ENCODE data around the gene ZNF281.

ZNF281 gene

DNA sequence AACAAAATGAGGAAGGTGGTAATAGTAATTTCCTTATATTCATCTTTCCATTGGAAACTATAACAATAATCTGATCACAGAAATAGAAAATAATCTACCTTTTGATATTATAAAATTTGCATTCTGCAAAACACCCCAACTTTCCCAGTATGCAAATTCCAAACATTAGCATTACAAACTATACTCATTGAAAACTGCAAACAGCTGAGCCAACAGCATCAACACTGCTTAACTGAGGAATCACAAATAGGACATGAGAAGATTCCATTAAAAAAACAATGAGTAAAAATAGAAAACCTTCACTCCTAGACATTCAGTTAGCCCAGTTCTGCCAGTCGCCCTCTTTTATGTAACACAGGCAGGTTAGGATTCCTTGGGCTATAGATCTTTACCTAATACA, 18.1 kb downstream of the ZNF281 start:
- DNase-seq (ENCODE audit: low read depth in 2 of 2) = no peak

DNA sequence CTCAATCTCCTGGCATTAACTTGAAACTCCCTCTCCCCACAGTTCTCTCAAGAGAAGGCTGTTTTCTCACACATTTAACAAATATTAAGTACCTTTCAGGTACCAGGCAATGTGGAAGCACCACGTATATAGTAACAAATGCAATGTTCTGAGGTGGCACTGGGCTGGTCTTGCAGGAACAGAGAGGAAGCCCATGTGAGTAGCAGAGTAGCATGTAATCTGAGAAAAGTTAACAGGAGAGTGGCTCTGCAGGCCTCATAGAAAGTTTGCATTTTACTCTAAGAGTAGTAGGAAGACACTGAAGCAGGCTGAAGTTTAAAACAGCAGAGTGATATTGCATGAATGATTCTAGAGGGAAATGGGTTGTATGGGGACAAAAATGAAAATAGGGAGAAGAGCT, 21.0 kb downstream of the ZNF281 start:
- DNase-seq (ENCODE audit: low read depth in 2 of 2) = no peak

DNA sequence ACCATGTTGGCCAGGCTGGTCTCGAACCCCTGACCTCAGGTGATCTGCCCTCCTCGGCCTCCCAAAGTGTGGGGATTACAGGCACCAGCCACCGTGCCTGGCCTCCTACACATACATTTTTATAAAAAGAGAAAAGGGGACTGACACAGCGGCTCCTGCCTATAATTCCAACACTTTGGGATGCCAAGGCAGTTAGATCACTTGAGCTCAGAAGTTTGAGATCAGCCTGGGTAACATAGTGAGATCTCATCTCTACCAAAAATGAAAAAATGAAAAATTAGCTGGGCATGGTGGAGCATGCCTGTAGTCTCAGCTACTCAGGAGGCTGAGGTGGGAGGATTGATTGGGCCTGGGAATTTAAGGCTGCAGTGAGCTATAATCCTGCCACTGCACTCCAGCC, 23.4 kb downstream of the ZNF281 start:
- DNase-seq (ENCODE audit: low read depth in 2 of 2) = no peak

DNA sequence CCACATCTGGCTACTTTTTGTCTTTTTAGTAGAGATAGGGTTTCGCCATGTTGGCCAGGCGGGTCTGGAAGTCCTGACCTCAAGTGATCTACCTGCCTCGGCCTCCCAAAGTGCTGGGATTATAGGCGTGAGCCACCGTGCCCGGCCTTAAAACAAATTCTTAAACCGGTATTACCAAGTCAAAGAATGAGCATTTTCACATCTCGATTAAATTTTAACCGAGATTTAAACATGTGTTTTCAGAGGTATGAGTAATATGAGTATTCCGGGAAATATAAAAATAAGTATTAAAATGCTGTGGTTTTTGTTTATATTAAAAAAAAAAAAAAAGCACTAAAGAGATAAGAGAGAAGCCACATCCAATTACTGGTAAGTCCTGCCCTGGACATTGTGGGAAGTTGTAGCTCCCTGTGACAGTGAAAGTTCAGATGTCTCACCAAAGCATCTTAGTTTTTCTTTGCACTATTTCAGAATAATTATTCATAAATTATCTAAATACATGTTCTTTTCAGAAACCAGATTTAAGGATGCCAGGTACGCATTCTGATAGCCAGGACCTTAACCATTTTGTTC, 24.9 kb downstream of the ZNF281 start:
- no peak for DNase-seq (ENCODE audit: low read depth in 2 of 2)

DNA sequence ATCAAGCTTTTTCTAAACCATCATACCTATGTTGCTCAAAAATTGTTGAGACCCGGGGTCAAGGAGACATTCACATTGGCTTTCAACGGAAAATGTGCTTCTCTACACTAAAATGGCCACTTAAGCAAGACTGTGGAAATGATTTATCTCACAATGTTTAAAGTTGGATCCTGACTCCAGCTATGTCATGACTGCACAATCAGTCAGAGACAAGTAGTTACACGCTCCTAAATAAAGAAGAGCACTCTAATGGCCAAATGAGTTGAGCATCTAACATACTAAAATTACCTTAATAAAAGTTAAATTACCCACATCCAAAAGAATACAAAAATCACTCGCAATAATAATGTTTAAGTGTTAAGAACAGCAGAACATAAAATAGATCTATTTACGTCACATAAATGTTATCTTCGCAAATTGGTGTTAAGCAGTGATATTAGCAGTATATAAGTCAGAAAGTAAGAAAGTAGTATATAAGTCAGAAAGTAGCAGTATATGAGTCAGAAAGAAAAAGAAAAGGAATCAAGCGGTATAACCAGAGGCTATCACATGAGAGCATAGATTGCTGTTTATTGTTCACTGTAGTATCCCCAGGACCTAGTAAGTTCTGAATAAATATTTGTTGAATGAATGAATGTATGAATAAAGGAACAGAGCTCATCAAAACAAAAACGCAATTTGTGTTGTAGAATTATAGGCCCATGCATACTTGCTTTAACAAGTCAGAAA, 28.4 kb downstream of the ZNF281 start:
- no peak for DNase-seq (ENCODE audit: low read depth in 2 of 2)

DNA sequence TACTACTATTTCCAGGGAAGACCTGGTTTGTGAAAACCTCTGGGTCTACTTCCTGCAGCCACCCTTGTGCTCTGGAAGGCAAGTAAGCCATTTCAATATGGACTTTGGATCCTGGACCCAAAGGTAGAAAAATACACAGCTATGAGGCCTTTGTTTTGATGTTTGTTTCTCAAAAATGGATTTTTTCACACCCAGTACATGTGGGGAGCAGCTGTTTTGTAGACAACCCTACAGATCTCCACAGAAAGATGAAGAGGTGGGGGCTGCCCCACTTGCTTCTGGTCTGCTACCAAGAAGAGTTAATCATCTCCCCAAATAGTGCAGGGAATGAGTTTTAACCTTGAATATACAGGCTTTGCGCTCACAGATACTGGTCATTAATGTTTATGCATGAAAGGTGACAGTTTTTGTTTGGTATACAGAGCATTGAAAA, 29.2 kb downstream of the ZNF281 start:
- DNase-seq (ENCODE audit: low read depth in 2 of 2) = no peak

DNA sequence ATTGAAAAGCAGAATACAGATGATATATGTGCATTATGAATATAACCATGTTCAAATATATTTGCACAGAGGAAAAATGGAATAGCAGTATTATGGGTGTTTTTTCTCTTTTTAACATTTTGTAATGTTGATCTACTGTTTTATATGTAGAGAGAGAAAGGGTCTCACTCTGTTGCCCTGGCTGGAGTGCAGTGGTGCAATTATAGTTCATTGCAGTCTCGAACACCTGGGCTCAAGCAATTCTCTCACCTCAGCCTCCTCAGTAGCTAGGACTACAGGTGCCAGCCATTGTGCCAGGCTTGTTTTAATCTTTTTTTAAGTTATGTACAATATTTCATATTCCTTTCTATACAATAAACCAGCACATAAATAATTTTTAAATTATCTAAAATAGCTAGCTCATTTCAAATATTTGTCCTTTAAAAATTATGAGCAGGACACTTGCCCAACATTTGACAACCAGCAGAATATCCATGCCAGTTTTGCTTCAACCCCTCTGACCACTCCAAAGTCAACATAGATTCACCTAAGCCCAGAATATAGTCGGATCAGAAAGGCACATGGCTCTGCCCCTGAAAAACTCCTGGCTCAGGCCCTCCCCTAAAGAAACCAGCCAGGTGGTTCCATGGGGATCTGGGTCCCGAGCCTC, 29.8 kb downstream of the ZNF281 start:
- no peak for DNase-seq (ENCODE audit: low read depth in 2 of 2)

DNA sequence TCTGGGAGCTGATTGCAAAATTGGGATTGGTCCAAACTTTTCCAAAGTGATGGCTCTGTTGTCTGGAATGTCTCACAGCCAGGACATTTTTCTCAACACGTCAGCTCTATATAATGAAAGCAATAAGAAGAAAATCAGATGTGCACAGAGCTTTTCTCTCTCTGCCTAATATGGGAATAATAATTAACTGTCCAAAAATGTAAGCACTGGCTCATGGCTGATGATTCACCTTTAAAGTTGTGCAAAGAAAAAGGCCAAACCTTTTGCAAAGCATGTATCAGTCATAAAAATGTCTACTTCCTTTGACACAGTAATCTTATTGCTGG, 30.4 kb downstream of the ZNF281 start:
- DNase-seq (ENCODE audit: low read depth in 2 of 2) = no peak

DNA sequence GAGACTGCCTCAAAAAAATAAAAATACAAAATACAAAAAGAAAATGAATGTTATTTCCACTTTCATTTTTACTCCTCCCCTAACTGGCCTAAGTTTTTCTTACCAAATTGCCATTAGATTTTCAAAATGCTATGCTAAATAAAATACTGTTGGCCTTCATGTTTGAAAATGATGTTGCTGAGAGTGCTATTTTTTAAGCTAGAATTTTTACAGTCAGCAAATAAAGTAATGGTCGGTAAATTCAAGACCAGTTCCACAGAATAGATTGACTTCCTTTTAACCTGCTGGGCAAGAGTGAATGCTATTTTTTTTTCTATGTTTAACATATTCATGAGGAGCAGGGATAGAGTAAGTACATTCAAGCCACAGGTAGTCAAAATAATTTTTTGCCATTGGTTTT, 31.7 kb downstream of the ZNF281 start:
- DNase-seq (ENCODE audit: low read depth in 2 of 2) = no peak

DNA sequence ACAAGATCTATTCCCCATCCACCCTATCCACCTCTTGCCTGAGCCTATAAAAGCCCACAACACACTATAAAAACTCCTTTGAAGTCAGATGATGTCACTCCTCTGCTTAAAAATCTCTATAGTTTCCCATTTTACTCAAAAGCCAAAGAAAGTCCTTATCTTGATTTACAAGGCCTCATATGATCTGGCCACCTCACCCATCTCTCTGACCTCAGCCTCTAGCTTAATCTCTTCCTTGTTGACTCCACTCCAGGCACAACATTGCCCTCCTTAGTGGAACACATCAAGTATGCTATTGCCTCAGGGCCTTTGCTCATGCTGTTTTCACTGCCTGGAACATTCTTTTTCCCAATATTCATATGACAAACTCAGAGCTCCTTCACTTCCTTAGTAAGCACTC, 33.3 kb downstream of the ZNF281 start:
- DNase-seq (ENCODE audit: low read depth in 2 of 2) = no peak

DNA sequence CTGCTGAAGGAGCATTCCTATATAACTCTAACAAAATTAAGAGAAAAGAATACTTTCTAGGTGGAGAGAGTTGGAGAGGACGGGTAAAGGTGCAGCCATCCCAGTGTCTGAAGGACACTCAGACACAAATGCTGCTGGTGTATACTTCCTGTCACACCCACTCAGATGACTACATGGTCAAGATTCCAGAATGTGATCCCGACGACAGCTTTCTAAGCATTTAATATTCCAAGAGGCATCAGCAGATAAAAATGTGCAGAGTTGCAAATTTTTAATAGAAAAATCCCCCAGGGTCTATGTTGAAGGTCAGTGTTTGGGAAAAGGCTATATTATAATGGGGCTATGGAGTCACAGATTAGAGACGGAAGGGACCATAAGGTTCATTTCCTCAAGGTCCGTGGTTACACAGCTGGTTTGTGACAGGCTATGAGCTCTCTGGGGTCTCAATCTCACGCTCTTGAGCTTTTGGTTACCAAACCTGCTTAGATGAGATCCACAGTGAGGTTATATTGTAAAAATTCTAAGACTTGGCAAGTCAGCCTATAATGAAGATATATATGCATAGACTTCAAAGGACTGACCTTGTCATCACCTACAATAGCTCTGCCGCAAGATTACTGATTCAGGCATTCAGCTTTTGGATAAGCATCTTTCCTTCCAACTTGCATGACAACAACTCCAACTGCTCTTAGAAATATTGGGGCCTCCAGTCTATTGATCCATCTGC, 35.1 kb downstream of the ZNF281 start:
- no peak for DNase-seq (ENCODE audit: low read depth in 2 of 2)

DNA sequence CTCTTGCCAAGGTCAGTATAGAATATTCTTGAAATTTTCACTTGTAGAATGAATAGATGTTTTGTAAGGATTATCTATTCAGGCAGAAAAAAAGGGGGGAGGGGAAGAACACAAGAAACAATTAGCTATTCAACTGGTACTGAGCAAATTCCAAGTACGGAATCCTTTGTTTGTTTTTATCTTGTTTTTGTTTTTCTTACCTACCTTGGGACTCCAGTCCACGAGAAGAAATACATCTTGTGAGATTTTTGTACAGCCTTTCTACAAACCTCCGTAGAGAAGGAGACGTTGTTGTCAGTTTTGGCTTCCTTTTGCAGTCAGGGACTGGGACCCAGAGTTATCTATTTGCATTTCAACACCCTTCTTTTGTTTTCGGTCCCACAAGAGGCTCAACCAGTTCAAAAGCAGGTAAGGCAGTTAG, 36.0 kb downstream of the ZNF281 start:
- DNase-seq (ENCODE audit: low read depth in 2 of 2) = no peak

DNA sequence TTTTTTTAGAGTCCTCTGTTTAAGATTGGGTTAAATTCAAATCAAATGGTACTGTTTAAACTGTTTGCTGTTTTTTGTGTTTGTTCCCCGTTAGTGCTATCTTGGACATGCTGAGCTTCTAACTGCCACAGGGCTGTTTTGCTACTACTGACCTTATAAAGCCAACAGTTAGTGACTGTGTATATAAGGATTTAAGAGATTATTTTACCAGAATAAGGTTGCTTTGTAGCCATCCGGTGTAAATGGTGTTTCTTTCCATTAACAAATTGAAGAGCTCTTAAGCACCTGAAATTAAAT, 37.0 kb downstream of the ZNF281 start:
- DNase-seq (ENCODE audit: low read depth in 2 of 2) = no peak

DNA sequence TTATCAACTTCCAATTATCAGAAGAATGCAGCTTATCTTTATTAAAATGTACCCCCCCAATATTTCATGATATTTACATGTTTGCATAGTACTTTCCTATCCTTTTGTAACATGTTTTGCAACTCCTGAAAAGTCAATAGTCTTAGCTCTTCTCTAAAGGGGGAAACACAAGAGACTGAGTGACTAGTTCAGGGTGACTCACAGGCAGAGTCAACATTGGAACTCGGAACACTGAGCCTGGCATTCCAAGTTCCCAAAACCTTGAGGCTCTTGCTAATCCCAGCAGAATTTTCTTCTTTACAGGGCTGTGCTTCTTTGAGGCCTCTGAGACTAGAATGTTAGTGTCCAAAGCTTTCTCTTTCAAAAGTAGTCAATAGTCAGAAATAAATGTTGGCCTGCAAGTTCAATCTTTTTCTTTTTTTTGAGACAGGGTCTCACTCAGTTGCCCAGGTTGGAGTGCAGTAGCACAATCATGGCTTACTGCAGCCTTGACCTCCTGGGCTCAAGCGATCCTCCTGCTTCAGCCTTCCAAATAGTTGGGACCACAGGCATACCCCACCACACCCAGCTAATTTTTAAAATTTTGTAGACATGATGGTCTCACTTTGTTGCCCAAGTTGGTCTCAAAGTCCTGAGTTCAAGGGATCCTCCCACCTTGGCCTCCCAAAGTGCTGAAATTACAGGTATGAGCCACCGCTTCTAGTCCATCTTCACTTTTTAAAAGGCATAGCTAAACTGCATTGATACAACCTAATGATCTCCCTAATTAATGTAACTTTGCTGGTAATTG, 37.5 kb downstream of the ZNF281 start:
- no peak for DNase-seq (ENCODE audit: low read depth in 2 of 2)

DNA sequence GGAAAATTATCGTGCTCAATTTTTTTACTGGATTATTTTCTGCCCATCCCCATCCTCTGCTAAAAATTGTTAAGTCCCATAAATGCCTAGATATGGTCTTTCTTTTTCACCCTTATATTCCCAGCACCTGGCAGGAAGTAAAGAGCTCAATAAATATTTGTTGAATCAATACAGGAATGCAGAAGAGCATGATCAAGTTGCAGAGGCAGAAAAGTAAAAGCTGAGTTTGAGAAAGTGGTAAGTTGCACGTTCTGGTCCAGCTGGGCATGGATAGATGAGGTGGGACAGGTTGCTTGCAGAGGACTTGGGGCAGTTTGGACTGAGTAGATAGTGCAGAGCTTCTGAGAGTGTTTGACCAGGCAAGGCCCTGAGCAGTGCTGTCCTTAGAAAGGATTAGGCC, 40.1 kb downstream of the ZNF281 start:
- no peak for DNase-seq (ENCODE audit: low read depth in 2 of 2)

DNA sequence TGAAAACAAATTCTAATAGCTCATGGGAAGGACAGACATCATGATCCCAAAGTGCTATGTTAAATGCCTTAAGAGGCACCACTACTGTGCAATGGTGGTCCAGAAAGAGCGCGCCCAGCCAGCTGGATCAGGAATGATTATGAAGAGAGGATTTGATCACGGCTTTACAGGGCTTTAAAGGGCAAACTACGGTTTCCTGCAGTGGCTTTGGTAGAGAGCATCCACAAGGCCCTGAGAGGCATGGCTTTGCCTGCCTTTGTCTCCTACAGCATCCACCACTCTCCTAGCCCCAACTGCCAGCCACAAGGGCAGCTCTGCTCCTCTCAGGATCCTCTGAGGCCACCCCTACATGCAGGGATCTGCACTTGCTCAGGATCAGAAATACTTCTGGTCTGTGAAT, 40.7 kb downstream of the ZNF281 start:
- no peak for DNase-seq (ENCODE audit: low read depth in 2 of 2)

DNA sequence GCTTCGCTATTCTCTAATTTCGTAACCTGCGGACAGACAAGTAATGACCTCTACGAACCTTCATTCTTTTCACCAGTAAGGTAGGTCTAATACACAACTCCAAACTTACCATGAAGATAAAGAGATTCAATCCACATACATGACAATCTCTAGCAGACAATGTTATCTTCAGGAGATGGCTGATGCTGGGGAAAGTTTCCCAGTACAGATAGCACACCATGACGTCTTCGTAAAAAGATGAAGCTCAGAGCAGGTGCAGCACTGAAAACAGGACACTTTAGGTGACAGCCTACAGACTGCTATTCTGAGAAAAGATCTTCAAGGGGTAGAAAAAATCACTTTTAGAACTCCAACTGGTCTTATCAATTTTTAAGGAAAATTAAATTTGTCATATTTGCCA, 41.3 kb downstream of the ZNF281 start:
- DNase-seq (ENCODE audit: low read depth in 2 of 2) = no peak

DNA sequence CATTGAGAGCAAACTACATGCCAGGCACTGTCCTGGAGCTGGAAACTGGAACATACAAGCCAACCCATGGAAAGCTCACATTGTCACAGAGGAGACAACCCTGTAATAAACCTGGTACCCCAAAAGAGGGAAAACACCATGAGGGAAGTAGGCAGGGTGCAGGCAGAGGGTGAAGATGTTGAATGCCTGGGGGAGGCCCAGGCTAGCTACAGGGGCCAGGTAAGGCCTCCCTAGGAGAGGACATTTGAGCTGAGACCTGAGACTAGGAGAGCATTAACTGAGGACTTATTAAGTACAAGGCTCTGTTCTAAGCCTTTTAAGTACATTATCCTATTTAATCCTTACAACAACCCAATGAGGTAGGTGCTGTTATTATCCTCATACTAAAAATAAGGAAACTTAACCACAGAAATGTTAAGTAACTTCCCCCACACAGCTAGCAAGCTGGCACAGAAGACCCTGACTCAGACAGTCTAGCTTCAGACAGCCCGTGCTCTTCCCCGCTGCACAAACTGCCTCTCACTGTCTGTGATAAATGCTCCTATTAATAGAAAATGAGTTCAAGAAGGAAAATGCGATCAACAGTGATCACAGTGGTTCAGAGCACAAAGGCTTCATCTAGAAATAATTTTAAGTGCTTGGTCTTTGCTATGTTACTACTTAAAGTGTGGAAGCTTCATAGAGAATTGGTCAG, 41.8 kb downstream of the ZNF281 start:
- no peak for DNase-seq (ENCODE audit: low read depth in 2 of 2)

DNA sequence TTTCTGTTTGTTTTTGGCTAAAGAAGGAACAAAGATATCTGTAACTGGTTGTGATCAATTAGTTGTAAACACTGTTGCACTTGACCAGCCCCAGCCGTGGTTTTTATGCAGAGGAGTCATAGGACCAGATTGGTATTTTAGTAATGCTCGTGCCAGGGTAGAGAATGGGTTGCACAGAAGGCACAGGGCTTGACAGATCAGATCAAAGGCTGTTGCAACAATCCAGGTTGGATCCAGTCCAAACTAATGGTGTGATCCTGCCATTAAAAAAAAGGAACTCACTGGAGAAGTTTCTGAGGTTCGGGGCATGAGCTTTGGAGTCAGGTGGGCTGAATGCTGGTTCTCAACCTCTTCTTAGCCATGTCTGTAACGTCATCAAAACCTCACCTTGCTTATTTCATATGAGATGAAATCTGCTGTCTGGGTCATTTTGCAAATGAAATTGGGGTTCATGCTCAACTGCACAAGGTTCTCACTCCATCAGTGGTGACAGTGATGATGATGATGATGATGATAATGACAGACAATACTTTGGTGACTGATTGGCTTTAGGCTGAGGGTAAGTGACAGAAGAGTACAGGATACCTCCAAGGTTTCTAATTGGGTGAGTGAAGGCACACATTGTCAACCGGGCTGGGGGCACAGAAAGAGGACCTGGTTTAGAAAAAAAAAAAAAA, 43.1 kb downstream of the ZNF281 start:
- DNase-seq (ENCODE audit: low read depth in 2 of 2) = no peak

DNA sequence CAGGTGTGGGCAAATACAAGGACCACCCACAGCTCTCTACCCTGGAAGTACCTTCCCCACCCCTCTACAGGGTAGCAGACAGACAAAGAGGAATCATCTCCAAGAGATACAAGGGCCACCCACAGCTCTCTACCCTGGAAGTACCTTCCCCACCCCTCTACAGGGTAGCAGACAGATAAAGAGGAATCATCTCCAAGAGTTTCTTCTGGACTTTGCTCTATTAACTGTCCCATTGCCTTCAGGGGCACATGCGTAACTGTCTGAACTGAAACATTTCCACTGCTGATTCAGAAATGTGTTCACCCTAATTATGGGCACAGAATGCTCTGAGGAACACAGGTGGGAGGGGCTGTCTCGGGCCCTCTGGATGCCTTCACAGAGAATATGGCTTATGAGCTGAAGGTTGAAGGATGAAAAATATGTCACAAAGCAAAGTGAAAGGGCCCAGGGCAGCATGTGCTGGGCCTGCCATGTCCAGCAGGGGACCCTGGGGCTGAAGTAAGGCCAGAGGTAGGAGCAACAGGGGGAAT, 43.9 kb downstream of the ZNF281 start:
- DNase-seq (ENCODE audit: low read depth in 2 of 2) = no peak

DNA sequence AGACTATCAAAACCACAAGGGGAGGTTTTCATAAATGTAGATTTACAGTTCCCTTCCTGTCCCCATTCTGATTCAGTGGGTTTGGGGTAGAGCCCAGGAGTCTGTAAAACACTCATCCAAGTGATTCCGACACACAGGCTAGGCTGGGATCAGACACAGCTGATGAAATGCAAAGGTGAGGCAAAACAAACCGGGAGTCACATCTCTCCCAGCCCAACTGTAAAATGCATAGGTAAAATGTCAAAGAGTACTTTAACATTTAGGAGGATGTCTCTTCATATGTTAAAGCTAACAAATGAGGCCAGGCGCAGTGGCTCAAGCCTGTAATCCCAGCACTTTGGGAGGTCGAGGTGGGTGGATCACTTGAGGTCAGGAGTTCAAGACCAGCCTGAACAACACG, 45.0 kb downstream of the ZNF281 start:
- no peak for DNase-seq (ENCODE audit: low read depth in 2 of 2)
